Smooth muscle cell (in vitro differentiated cells): ENCODE results near the gene CPA4. TPM values are rescaled to one million over a fixed set of nuclear protein-coding genes. Genes with fewer than 3 reads are reported as not detected.

Source experiments
- DNase-seq: peaks from one replicate; lab custom pipeline; 2025; ENCODE audit not compliant: unreplicated experiment; lab: John Stamatoyannopoulos, UW
- H2AFZ ChIP-seq: fragments of 200-600 bp; sonication (generic); 2 replicates; pipeline ENCODE4 v1.6.0; 2016; ENCODE audit warnings: antibody characterized with exemption, low read depth, mild to moderate bottlenecking
- H3F3A ChIP-seq: fragments of 200-600 bp; sonication (generic); 2 replicates; pipeline ENCODE4 v1.6.0; 2017; ENCODE audit warnings: antibody characterized with exemption, low read depth
- H3K27ac ChIP-seq: fragments of 200-600 bp; sonication (generic); 2 replicates; pipeline ENCODE4 v1.5.1; 2016; ENCODE audit warnings: low read depth, mild to moderate bottlenecking
- H3K27me3 ChIP-seq: fragments of 200-600 bp; sonication (generic); 2 replicates; pipeline ENCODE4 v1.6.1; 2016; ENCODE audit warnings: low read depth, mild to moderate bottlenecking
- H3K36me3 ChIP-seq: fragments of 200-600 bp; sonication (generic); 2 replicates; pipeline ENCODE4 v1.5.1; 2016; ENCODE audit warnings: low read depth
- H3K4me1 ChIP-seq: fragments of 200-600 bp; sonication (generic); 2 replicates; pipeline ENCODE4 v1.5.1; 2016; ENCODE audit warnings: low read depth
- H3K4me2 ChIP-seq: fragments of 200-600 bp; sonication (generic); 2 replicates; pipeline ENCODE4 v1.6.0; 2016; ENCODE audit warnings: mild to moderate bottlenecking
- H3K4me3 ChIP-seq: fragments of 200-600 bp; sonication (generic); 2 replicates; pipeline ENCODE4 v1.5.1; 2016; ENCODE audit warnings: mild to moderate bottlenecking
- H3K79me2 ChIP-seq: fragments of 200-600 bp; sonication (generic); 2 replicates; pipeline ENCODE4 v1.6.0; 2016; ENCODE audit warnings: low read depth, mild to moderate bottlenecking
- H3K9ac ChIP-seq: fragments of 200-600 bp; sonication (generic); 2 replicates; pipeline ENCODE4 v1.6.0; 2016; ENCODE audit warnings: low read depth
- H3K9me3 ChIP-seq: fragments of 200-600 bp; sonication (generic); replicated peaks from 2 replicates; pipeline ENCODE4 v1.5.1; 2016; ENCODE audit warnings: low read depth
- H4K20me1 ChIP-seq: fragments of 200-600 bp; sonication (generic); 2 replicates; pipeline ENCODE4 v1.6.0; 2016; ENCODE audit warnings: low read depth
- CTCF ChIP-seq: fragments of 200-600 bp; sonication (generic); IDR thresholded peaks from 2 replicates; pipeline ENCODE4 v1.5.1; 2017; ENCODE audit warnings: borderline replicate concordance, mild to moderate bottlenecking, antibody characterized with exemption; ENCODE audit not compliant: insufficient read depth, poor library complexity, severe bottlenecking
- WGBS: methylation state at CpG from one replicate; pipeline ENCODE4 v1.1.7; 2016; ENCODE audit warnings: low lambda C conversion rate; 5-methylcytosine and 5-hydroxymethylcytosine counted together
- polyA plus RNA-seq: library from polyadenylated mRNA; unstranded; fragments of >200 nt; fragmentation: Nextera tagmentation; extraction: Ambion mirVana; gene quantifications from 2 replicates; pipeline ENCODE4 v1.2.1, GENCODE V29; 2016
- total RNA-seq: library from RNA; depleted of rRNA; stranded (reverse); fragments of >200 nt; gene quantifications from 2 replicates; pipeline ENCODE4 v1.2.3, GENCODE V29; 2014

CPA4 gene
- total and polyA plus RNA-seq, 2 experiments from 2014 or later, result 8.8 to 12.3 TPM

GRCh38 chr7:130367836-130368746 is 75.1 kb downstream of the CPA4 start:
- peaks cover 42% of the 10 kb centered on the region for H3F3A ChIP-seq
- H3K4me2 ChIP-seq, result no peak overlapping the region
- no peak for DNase-seq
- H3K27ac ChIP-seq, result peak overlapping the region; percentile 95
- peaks cover 35% of the 10 kb centered on the region for H3K4me1 ChIP-seq
- no peak overlapping the region for H3K4me3 ChIP-seq
- no peak overlapping the region for H2AFZ ChIP-seq
- no peak overlapping the region for H3K9ac ChIP-seq
- TF ChIP-seq CTCF, result no peak
- WGBS, result 97% methylated on average over 19 of the region's 19 CpGs
- no peaks in the 10 kb centered on the region for H3K9me3 ChIP-seq
- H3K79me2 ChIP-seq, result no peaks in the 10 kb centered on the region
- H3K27me3 ChIP-seq, result no peaks in the 10 kb centered on the region
- H3K36me3 ChIP-seq, result no peaks in the 10 kb centered on the region
- H4K20me1 ChIP-seq, result no peaks in the 10 kb centered on the region

- Histone ChIP-seq H3K9ac (peak overlapping the region; percentile 68), H3K4me3 (no peak overlapping the region), H2AFZ (no peak overlapping the region), H3K4me1 (peaks cover 32% of the 10 kb centered on the region), H3K27ac (peak overlapping the region; percentile 95), H3K4me2 (peak overlapping the region; percentile 3), H3K9me3 (no peaks in the 10 kb centered on the region), H4K20me1 (no peaks in the 10 kb centered on the region), H3F3A (peaks cover 39% of the 10 kb centered on the region), H3K79me2 (no peaks in the 10 kb centered on the region), H3K27me3 (no peaks in the 10 kb centered on the region), H3K36me3 (no peaks in the 10 kb centered on the region)
- 45% methylated on average over 10 of the region's 10 CpGs for WGBS
- no peak for DNase-seq
- TF ChIP-seq CTCF, result no peak
These were observed 76.2 kb downstream of the CPA4 start for GRCh38 chr7:130369110-130369711.

- peak overlapping the region; percentile 68 for H3K9ac ChIP-seq
These were observed 77.0 kb downstream of the CPA4 start for GRCh38 chr7:130369831-130370550.

More at GRCh38 chr7:130369831-130370550, 77.0 kb downstream of the CPA4 start:
- Histone ChIP-seq H3K9me3 (no peaks in the 10 kb centered on the region), H3K27me3 (no peaks in the 10 kb centered on the region), H2AFZ (no peak overlapping the region), H3K79me2 (no peaks in the 10 kb centered on the region), H3F3A (peaks cover 38% of the 10 kb centered on the region), H3K4me1 (peaks cover 27% of the 10 kb centered on the region), H3K36me3 (no peaks in the 10 kb centered on the region), H4K20me1 (no peaks in the 10 kb centered on the region), H3K4me2 (peak overlapping the region; percentile 41), H3K27ac (peak overlapping the region; percentile 95), H3K4me3 (no peak overlapping the region)
- TF ChIP-seq CTCF, result no peak
- 54% methylated on average over 3 of the region's 3 CpGs for WGBS
- DNase-seq, result no peak
